Middle frontal gyrus (tissue), 1 donor: ENCODE measurements around the gene ELAVL4.
"Not testable (repeated sequence)": the region's sequence is repeated elsewhere in the genome, so short reads cannot be mapped to it uniquely, and the experiment has no call there.

Source experiments
- DNase-seq: peaks from one replicate; pipeline ENCODE4 v3.0.0-alpha.2; 2015; ENCODE audit warnings: low spot score; ENCODE audit errors: extremely low spot score

The ELAVL4 gene

GRCh38 chr1:50123071-50123470 is 14.4 kb downstream of the ELAVL4 start:
- DNase-seq = no peak

- DNase-seq = no peak
Measured at GRCh38 chr1:50126927-50127715, 18.4 kb downstream of the ELAVL4 start.

- no peak for DNase-seq
Measured at GRCh38 chr1:50129201-50129600, 20.5 kb downstream of the ELAVL4 start.

GRCh38 chr1:50132347-50132894 is 23.7 kb downstream of the ELAVL4 start:
- no peak for DNase-seq

DNA sequence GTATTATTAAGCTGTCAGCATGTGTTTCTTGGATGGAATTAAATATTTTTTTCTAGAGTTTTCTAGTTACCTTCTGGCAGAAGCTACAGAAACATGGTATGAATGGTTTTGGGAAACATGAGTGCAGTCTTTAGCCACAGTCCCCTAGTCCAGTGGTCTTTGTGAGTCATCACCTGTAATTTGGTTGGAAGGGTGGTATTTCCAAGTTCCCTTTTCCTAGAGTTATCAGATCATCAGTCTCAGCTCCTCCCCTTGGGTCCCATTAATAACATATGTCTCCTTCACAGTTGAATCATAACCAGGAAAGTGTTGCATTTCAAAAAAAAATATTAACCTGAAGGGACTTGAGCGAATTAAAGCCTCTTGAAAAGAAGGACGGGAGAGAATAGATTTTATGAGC is 27.0 kb downstream of the ELAVL4 start:
- DNase-seq = no peak

GRCh38 chr1:50139339-50140181 is 30.8 kb downstream of the ELAVL4 start:
- no peak for DNase-seq

GRCh38 chr1:50140182-50140447 is 31.4 kb downstream of the ELAVL4 start:
- no peak for DNase-seq

GRCh38 chr1:50147191-50147850 is 38.6 kb downstream of the ELAVL4 start:
- DNase-seq = no peak

DNA sequence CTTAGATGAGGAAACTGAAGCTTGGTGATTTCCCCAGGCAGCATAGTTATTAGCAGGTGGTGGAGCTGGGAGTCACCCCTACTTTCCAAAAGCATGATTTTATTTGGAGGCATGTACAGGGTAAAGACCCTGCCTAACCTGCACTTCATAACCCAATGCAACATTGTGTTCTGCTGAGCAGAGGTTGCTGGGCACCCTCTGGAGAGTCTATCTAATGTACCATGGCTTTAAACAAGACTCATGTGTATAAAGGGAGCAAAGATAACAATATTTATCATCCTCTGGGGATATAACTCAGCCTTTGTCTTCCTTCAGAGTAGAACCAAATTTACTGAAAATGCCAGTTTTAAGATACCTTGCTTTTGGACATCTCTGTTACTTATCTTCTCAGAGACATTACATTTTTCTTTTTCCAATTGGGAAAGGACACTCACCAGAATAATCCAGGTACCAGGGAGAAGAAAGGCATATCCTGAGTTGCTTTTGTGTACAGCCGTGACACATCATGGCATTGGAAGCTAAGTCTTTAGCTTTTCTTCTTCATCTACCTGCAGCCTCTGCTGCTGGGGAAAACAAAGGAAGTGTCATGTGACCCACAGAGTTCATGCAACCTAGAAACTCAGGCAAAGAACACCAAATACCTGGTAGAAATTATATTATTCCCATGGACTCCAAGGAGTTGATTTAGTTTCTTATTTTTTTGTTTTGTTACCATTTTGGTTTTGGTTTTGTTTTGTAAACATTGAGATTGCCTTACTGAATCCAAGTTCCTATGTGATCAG is 39.6 kb downstream of the ELAVL4 start:
- DNase-seq = no peak

DNA sequence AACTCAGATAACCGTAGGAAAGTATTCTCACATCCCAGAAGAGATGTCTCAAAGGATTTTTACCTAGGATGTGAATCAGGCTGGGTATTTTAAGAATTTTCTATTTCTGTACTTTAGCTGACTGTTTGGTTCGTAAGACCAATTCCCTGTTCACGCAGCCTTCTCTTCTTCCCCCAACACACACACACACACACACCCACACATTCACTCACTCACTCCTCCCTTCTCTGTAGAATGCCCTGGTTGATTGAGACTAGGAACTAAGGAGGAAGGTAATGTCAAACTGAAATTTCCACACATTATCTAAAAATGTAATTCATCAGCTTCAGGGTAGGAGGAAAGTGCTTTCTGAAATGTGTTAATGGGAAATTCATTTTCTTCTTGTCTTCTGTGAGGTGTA is 43.5 kb downstream of the ELAVL4 start:
- no peak for DNase-seq

DNA sequence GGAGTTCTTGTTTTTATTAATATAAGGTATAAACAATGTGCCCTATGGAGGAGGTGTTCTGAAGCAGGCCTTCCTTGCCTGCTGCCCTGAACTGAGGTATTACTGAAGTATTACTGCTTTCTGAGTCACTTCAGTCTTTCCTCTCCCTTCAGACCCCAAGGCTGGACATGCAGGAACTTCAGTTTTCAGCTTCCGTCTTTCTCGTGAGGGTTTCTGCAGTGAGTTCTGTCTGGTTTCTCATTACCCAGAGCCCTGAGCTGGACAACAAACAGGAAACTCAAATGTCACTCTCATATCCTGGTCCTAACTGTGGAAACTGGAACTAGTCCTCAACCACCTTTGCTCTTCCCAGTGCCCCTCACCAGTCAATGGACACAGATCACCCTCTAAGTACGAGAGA is 46.8 kb downstream of the ELAVL4 start:
- no peak for DNase-seq

- no peak for DNase-seq
Measured at GRCh38 chr1:50156241-50157010, 47.7 kb downstream of the ELAVL4 start.

DNA sequence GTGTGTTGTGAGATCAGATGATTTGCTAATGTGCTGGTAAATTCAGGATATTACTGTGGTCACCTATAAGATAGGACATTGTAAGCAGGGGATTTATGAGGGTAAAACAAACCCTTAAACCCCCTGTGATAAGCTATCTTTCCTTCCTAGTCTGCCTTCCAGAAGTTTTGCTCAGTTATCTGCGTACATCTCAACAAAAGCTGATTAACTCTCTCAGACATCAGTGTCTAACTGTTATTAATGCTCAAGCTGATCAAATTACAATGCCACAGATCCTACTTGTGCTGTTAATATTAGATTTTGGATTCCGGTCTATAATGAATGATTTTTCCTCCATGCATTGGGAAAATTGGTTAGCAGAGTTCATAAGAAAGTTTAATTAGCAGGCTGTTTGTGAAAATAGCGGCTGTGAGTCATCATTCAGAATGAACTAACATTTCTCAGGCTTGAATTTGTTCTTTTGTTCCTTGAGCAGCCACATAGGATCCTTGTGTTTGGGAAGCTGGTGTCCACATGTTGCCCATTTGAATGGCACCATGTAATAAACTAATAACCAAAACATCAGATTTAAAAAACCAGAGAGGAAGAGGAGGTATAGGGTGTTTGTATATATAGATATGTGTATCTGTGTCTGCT is 48.7 kb downstream of the ELAVL4 start:
- no peak for DNase-seq

DNA sequence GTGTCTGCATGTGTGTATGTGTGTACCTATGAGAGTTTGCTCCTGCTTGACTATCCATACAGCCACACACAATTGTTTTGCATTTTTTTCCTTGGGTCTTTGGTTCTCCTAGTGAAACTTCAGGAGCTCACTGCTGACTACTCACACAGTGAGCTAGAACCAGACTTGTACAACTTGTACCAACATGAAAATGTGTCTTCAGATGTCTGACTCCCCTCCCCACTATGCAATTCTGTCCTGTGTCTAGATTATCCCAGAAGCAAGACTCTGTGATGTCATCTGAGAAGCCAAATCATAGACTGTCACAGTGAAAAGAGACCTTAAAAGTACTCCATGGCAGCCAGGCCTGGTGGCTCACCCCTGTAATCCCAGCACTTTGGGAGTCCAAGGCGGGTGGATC is 49.7 kb downstream of the ELAVL4 start:
- DNase-seq = no peak

GRCh38 chr1:50163680-50164079 is 55.0 kb downstream of the ELAVL4 start:
- DNase-seq = no peak

DNA sequence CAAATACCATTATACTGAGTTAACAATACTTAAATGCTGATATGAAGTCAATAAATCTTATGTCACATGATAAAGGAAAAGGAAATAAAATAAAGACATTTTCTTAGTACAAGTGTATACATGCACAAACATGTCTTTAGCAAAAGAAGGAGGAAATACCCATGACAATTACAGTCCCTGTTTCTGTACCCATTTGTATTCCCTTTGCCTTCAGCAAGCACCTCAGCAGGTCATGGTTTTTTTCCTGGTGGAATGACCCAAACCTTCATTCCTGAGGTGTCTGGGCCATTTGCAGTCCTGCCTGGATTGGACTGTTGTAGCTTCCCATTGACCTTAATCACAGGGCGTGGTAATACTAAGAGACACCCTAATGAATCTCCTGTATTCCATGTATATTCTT is 57.6 kb downstream of the ELAVL4 start:
- not testable (repeated sequence) for DNase-seq

GRCh38 chr1:50172299-50172698 is 63.6 kb downstream of the ELAVL4 start:
- no peak for DNase-seq

GRCh38 chr1:50174101-50174500 is 65.4 kb downstream of the ELAVL4 start:
- no peak for DNase-seq

DNA sequence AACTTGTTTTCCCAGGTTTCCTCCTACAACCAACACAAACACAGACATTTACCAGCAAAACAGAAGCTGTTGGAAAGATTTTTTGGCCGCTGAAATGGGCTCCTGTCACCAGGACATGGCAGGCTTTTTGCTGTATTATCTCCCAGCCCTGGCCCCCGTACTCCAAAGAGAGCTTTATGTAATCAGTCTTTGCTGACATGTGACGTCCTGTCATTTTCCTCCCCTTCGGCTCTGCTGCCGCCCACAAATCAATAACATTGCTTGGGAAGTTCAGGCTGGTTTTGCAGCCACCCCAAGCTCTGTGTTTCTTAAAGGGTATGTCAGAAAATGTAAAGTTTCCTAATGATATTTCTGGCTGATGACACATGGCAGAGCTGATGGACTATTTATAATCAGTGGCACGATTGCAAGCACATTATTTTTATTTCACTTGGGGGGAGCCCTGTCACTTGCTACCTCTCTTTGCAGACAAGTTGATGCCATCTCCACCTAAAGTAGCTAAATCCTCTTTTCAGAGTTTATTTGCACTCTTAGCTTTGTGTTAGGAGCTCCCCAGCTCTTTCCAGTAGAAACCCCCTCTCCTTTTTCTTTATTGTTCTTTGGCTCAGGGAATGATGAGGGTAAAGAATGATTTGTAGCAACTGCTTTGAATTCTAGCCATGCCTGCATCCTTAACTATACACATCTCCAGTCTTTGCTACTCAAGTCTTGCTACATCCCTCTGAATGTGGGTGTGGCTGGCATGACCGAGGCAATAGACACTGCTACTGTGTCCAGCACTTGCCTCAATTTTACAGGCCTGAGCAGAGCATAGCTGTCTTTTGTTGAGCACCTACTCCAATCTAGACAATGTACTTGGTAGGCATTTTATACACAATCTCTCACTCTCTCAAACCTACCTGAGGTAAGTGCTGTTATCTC is 67.3 kb downstream of the ELAVL4 start:
- no peak for DNase-seq
